Breast epithelium (tissue), 3 donors: ENCODE measurements around the gene PRRX1.

Source experiments
- CTCF ChIP-seq, 3 donors: fragments of 450-650 bp; IDR thresholded peaks; one replicate each; pipeline ENCODE4 v1.5.1; 2016 to 2017; ENCODE audit warnings: antibody characterized with exemption in 3 of 3, mild to moderate bottlenecking in 3 of 3, moderate library complexity in 3 of 3
- POLR2A ChIP-seq: fragments of 450-650 bp; IDR thresholded peaks from one replicate; pipeline ENCODE4 v1.6.1; 2016; ENCODE audit warnings: antibody characterized with exemption, mild to moderate bottlenecking, moderate library complexity

- TF ChIP-seq POLR2A (no peak), CTCF (IDR thresholded peaks at IDR 0.05) (no peak)
These were observed 33.4 kb downstream of the PRRX1 start for GRCh38 chr1:170697316-170697715.
